ENCODE measurements around the gene NKPD1.

The NKPD1 gene

DNA sequence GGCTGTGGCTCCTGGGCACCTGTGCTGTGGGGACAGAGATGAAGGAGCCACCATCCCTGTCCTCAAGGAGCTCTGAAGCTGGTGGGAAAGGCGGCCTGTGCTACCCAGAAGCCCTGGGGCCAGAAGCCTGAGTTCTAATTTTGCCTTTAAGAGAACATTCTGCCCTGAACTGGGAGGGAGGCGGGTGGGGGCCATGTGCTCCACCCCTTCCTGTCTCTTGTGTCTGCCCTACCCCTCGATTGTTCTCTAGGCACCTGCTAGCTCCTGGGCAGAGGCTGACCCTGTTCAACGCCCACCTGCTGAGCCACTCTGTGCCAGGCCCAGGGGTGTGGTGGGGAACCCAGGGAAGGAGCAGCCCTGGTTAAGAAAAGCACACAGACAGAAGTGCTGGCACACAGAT is 11.4 kb upstream of the NKPD1 start:
- Histone ChIP-seq H3K4me3 (ENCODE audit: low read length) (no peak overlapping the region), H3K4me2 (ENCODE audit: low read length) (no peak overlapping the region), H3K9me3 (replicated peaks; ENCODE audit: low read length) (no peaks in the 10 kb centered on the region), H3K27me3 (ENCODE audit: control insufficient read depth, insufficient read depth, low read length) (no peaks in the 10 kb centered on the region), H3K36me3 (ENCODE audit: insufficient read depth, low read length) (no peaks in the 10 kb centered on the region), H3K9ac (ENCODE audit: low read depth, low read length) (no peak overlapping the region), H3K4me1 (ENCODE audit: control insufficient read depth, insufficient read depth, low read length) (peaks cover 16% of the 10 kb centered on the region)

DNA sequence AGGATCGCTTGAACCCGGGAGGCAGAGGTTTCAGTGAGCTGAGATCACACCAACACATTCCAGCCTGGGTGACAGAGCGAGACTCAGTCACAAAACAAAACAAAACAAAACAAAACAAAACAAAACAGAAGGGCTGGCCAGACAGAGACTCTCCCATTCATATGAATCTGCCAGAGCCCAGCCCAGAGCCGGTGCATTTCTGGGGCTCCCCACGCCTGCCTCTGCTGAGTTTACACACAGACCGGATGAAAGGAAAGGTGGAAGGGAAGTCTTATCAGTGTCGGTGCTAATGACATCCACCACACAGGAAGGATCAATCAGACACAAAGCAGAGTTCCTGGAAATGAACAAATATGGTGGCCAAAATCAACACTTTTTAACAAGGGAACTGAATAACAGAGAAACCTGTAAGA is 10.4 kb upstream of the NKPD1 start:
- Histone ChIP-seq H3K9ac (ENCODE audit: low read depth, low read length) (no peak overlapping the region), H3K27me3 (ENCODE audit: control insufficient read depth, insufficient read depth, low read length) (no peaks in the 10 kb centered on the region), H3K4me1 (ENCODE audit: control insufficient read depth, insufficient read depth, low read length) (peaks cover 16% of the 10 kb centered on the region), H3K4me2 (ENCODE audit: low read length) (no peak overlapping the region), H3K36me3 (ENCODE audit: insufficient read depth, low read length) (no peaks in the 10 kb centered on the region), H3K4me3 (ENCODE audit: low read length) (no peak overlapping the region), H3K9me3 (replicated peaks; ENCODE audit: low read length) (no peaks in the 10 kb centered on the region)

DNA sequence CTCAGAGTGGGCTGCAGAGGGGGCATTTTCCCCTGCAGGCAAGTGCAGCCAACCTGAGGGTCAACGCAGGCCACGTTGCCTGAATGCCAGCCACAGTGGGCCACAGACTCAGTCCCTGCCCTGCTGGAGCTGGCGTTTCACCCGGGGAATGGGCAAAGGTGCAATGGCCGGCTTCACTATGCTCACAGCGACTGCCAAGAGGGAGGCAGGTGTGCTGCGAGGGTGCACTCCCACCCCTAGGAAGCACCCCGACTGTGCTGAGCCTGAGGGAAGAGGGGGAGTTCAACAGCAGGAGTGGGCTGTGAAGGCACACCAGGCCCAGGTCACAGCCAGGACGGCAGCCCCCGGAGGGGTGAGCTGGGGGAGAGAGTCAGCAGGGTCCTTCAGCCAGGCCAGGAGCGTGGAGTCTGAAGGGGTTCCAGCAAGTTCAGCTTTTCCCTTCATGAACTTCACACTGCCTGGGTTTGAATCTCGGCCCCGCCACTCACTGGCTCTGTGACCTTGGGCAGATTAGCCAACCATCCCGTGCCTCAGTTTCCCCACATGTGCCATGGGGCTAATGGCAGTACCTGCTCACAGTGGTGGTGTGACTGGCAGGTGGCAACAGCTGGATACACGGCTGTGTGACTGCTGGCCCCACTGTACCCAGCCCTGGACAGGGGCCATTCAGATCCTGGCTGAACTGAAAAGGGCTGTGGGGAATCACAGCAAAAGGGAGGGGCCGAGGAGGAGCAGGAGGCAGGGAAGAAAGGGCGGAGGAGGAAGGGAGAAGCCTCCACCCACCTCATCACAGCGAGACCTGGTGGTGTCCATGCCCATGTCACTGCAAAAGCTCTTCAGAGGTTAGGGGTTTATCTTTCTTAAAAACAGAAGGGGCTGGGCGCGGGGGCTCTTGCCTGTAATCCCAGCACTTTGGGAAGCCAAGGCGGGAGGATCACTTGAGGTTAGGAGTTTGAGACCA is 9.6 kb upstream of the NKPD1 start:
- no peak overlapping the region for H3K4me2 ChIP-seq (ENCODE audit: low read length)
- H3K27me3 ChIP-seq (ENCODE audit: control insufficient read depth, insufficient read depth, low read length), result no peaks in the 10 kb centered on the region
- H3K9me3 ChIP-seq (replicated peaks; ENCODE audit: low read length), result no peaks in the 10 kb centered on the region
- H3K4me3 ChIP-seq (ENCODE audit: low read length), result no peak overlapping the region
- H3K36me3 ChIP-seq (ENCODE audit: insufficient read depth, low read length), result no peaks in the 10 kb centered on the region
- peaks cover 12% of the 10 kb centered on the region for H3K4me1 ChIP-seq (ENCODE audit: control insufficient read depth, insufficient read depth, low read length)
- H3K9ac ChIP-seq (ENCODE audit: low read depth, low read length), result no peak overlapping the region

DNA sequence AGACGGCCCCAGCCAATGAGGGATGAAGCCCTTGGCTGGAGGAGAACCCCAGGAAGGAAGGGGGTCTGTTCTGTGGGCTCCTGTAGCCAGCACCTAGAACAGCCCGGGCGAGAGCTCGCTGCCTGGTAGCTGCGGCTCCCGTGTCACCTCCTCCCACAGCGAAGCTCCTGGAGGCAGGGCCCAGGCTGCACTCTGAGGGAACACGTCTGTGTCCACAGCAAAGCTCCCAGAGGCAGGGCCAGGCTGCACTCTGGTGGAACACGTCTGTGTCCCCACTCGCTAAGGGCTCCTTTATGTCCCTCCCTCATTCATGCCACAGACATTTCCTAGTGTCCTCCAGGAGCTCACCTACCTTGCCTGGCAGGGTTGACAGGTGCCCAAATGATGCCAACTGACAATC is 8.8 kb upstream of the NKPD1 start:
- Histone ChIP-seq H3K4me3 (ENCODE audit: low read length) (no peak overlapping the region), H3K9me3 (replicated peaks; ENCODE audit: low read length) (no peaks in the 10 kb centered on the region), H3K27me3 (ENCODE audit: control insufficient read depth, insufficient read depth, low read length) (no peaks in the 10 kb centered on the region), H3K4me2 (ENCODE audit: low read length) (no peak overlapping the region), H3K4me1 (ENCODE audit: control insufficient read depth, insufficient read depth, low read length) (peaks cover 11% of the 10 kb centered on the region), H3K9ac (ENCODE audit: low read depth, low read length) (no peak overlapping the region), H3K36me3 (ENCODE audit: insufficient read depth, low read length) (no peaks in the 10 kb centered on the region)

DNA sequence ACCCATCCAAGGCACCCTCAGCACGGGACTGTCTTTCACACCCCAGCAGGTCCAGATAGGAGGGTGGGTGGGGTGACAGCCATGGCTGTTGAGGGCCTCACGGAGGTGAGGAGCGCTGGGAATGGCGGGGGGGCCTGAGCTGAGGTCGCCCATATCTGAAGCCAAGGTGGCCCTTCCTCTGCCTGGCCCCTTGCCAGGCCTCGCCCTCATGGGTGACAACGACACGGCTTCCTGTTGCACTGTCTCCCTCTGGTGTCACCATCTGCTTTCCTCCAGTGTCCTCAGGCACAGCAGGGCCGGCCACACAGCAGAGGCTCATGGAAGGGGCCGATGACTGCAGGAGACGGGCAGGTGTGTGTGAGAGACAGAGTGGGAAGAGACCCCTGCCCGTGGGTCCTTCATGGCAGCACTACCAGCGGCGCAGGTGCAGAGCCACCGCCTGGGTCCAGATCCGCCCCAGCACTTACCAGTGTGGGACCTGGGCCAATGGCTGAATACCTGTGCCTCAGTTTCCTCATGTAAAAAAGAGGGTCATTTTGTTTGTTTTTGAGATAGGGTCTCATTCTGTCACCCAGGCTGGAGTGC is 8.1 kb upstream of the NKPD1 start:
- peaks cover 9% of the 10 kb centered on the region for H3K4me1 ChIP-seq (ENCODE audit: control insufficient read depth, insufficient read depth, low read length)

DNA sequence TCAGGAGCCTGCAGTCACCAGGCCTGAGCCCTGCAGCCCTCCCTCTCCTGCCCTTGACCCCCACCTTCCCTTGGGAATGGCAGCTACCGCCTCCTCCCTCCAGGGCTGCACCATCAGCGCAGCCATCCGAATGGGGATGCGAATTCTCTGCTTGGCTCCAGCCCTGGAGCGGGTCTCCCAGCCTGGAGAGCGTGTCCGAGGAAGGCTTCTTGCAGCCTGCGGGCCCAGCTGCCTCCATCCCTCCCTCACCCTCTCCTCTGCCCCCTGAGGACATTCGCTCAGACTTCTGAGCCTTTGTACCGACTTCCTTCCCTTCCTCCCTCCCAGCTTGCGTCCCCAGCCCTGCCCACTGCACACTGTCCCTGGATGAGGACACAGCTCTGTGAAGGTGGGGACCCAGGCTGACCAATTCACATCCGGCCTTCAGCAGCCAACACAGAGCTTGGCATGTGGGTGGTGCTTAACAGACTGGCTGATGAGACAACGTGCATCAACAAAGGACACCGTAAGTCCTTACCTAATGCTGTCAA is 6.0 kb upstream of the NKPD1 start:
- Histone ChIP-seq H3K4me1 (ENCODE audit: control insufficient read depth, insufficient read depth, low read length) (peaks cover 10% of the 10 kb centered on the region), H3K4me3 (ENCODE audit: low read length) (no peak overlapping the region), H3K9me3 (replicated peaks; ENCODE audit: low read length) (no peaks in the 10 kb centered on the region), H3K4me2 (ENCODE audit: low read length) (no peak overlapping the region), H3K9ac (ENCODE audit: low read depth, low read length) (no peak overlapping the region), H3K27me3 (ENCODE audit: control insufficient read depth, insufficient read depth, low read length) (peaks cover 2% of the 10 kb centered on the region), H3K36me3 (ENCODE audit: insufficient read depth, low read length) (no peaks in the 10 kb centered on the region)

More for the DNA sequence above, 8.1 kb upstream of the NKPD1 start:
- H3K4me3 ChIP-seq (ENCODE audit: low read length), result no peak overlapping the region
- no peak overlapping the region for H3K4me2 ChIP-seq (ENCODE audit: low read length)
- no peak overlapping the region for H3K9ac ChIP-seq (ENCODE audit: low read depth, low read length)
- no peaks in the 10 kb centered on the region for H3K36me3 ChIP-seq (ENCODE audit: insufficient read depth, low read length)
- H3K9me3 ChIP-seq (replicated peaks; ENCODE audit: low read length), result no peaks in the 10 kb centered on the region
- no peaks in the 10 kb centered on the region for H3K27me3 ChIP-seq (ENCODE audit: control insufficient read depth, insufficient read depth, low read length)

DNA sequence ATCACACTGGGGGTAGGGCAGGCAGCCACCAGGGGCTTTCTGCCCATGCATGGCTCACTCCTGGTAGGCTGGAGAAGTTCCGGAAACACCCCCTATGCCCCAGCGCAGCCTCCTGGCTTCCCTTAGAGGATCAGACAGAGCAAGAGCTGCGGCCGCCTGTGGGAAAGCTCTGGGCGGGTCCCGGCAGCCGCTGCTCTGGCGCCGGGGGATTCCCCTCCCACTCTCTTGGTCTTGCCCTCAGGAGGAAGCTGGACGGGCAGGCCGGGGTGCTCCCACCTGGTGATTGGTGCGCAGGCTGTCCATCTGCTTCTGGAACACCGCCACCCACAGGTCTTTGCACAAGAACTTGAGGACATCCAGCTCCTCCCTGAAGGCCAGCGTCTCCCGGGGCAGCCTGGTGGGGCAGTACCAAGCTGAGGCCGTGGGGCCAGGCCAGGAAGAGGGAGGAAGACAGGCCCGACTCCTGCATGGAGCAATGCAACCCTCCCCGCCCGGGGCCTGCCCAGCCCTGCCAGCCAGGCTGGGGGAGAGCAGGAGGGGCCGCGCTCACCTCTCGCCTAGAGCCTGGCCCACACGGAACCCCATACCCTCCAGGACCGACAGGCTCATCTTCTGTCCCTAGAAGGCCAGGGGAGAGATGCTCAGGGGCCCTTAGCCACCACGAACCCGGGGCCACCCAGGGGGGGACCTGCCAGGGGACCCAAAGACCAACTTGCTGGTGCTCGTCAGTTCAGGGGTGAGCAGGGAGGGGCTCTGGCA is 4.0 kb upstream of the NKPD1 start:
- H3K4me2 ChIP-seq (ENCODE audit: low read length), result peak overlapping the region; percentile 9
- peaks cover 10% of the 10 kb centered on the region for H3K4me1 ChIP-seq (ENCODE audit: control insufficient read depth, insufficient read depth, low read length)
- peaks cover 18% of the 10 kb centered on the region for H3K27me3 ChIP-seq (ENCODE audit: control insufficient read depth, insufficient read depth, low read length)
- no peaks in the 10 kb centered on the region for H3K36me3 ChIP-seq (ENCODE audit: insufficient read depth, low read length)
- no peak overlapping the region for H3K4me3 ChIP-seq (ENCODE audit: low read length)
- no peak overlapping the region for H3K9ac ChIP-seq (ENCODE audit: low read depth, low read length)
- H3K9me3 ChIP-seq (replicated peaks; ENCODE audit: low read length), result no peaks in the 10 kb centered on the region

DNA sequence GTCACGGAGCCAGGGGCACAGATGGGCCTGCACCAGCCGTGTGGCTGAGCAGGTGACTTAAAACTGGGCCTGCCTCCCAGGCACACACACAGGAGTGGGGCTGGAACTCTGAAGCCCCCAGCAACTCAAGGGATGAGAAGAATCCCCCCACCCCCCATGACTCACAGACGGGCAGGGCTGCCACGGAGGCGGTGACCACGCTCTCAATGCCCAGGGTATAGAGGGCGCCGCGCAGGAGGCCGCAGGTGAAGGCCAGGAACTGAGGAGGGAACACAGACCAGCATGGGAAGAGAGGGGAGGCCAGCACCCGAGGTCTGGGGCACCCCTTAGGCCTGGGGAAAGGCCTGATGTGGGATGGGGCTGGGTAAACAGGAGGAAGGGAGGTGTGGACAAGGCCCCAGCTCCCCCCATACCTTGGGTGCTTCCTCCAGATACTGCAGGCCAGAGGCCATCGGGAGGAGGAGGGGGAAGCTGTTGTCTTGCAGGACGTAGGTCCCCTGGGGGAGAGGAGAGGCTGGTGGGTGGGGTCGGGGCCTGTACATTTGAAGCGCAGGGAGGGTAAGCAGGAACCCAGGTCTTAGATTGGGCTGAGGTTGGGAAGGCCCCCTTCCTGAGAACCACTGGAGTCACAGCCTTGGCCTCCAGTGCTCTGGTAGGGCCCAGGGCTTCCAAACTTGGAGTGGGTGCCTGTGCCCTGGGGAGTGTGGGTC is 3.1 kb upstream of the NKPD1 start:
- Histone ChIP-seq H3K4me2 (ENCODE audit: low read length) (peak overlapping the region; percentile 9), H3K4me1 (ENCODE audit: control insufficient read depth, insufficient read depth, low read length) (peaks cover 10% of the 10 kb centered on the region), H3K27me3 (ENCODE audit: control insufficient read depth, insufficient read depth, low read length) (peaks cover 18% of the 10 kb centered on the region), H3K36me3 (ENCODE audit: insufficient read depth, low read length) (no peaks in the 10 kb centered on the region), H3K4me3 (ENCODE audit: low read length) (no peak overlapping the region), H3K9ac (ENCODE audit: low read depth, low read length) (no peak overlapping the region), H3K9me3 (replicated peaks; ENCODE audit: low read length) (no peaks in the 10 kb centered on the region)

DNA sequence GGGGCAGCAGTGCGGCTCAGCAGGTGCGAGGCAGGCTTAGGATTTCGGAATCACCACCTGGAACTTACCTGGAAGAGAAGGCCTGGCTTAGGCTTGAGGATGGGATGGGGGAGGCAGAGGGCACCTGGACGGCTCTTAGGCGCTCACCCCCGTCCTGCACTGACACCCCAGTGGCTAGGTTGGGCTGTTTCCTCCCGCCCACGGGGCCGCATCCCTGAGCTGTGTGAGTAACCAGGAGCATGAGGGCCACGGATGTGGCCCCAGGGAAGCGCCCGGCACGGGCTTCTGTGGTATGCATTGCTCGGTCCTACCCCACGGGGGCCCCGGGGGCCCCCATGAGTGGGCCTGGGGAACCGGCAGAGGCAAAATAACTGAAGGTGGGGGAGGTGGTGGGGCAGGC is 2.4 kb upstream of the NKPD1 start:
- Histone ChIP-seq H3K9ac (ENCODE audit: low read depth, low read length) (no peak overlapping the region), H3K4me2 (ENCODE audit: low read length) (no peak overlapping the region), H3K36me3 (ENCODE audit: insufficient read depth, low read length) (no peaks in the 10 kb centered on the region), H3K4me1 (ENCODE audit: control insufficient read depth, insufficient read depth, low read length) (peaks cover 10% of the 10 kb centered on the region), H3K4me3 (ENCODE audit: low read length) (no peak overlapping the region), H3K9me3 (replicated peaks; ENCODE audit: low read length) (no peaks in the 10 kb centered on the region), H3K27me3 (ENCODE audit: control insufficient read depth, insufficient read depth, low read length) (peaks cover 18% of the 10 kb centered on the region)

DNA sequence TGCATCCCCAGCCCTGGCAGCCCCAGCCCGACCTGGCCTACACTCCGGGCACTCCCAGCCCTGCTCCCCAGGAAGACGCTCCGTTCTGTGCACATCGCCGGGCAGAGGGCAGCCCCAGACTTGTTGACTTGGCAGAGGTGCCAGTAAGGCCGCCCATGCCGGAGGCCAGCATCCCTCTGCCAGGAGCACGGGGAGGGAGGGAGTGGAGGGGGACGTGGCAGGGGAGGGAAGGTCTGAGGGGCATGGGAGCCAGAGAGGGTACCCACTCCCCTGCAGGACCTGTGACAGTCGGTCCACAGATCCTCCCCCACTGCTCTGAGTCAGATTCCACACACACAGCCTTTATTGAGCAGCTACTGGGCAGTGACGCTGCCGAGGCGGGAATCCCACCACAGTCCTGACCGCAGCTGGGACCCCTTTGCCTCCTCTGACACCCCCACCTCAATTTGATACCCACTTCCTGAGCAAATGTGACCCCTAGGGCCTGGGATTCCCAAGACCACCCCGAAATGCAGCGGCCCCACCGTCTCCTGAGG is 1.9 kb upstream of the NKPD1 start:
- H3K36me3 ChIP-seq (ENCODE audit: insufficient read depth, low read length), result no peaks in the 10 kb centered on the region
- H3K4me2 ChIP-seq (ENCODE audit: low read length), result no peak overlapping the region
- H3K4me1 ChIP-seq (ENCODE audit: control insufficient read depth, insufficient read depth, low read length), result peaks cover 10% of the 10 kb centered on the region
- H3K9ac ChIP-seq (ENCODE audit: low read depth, low read length), result no peak overlapping the region
- H3K9me3 ChIP-seq (replicated peaks; ENCODE audit: low read length), result no peaks in the 10 kb centered on the region
- H3K4me3 ChIP-seq (ENCODE audit: low read length), result no peak overlapping the region
- H3K27me3 ChIP-seq (ENCODE audit: control insufficient read depth, insufficient read depth, low read length), result peaks cover 22% of the 10 kb centered on the region
